ENCODE results near the gene TCHP. TPM values are rescaled to one million over a fixed set of nuclear protein-coding genes. Genes with fewer than 3 reads are reported as not detected.

TCHP gene
- total and polyA plus RNA-seq, 2 of the 13 experiments (the other 11 are each of a cell fraction or from before 2014, with no cell fraction given): 6.7 to 12.2 TPM

GRCh38 chr12:109863847-109864712, 36.0 kb upstream of the TCHP start (continued):
- TF ChIP-seq IRF2 (CRISPR knock-in tag; IDR thresholded peaks at IDR 0.05): peak; percentile 70; the same call in 1 of the 2 replicates
- no peak for TF ChIP-seq CC2D1A (CRISPR knock-in tag; IDR thresholded peaks at IDR 0.05)
- no peak for TF ChIP-seq SNRNP70 (IDR thresholded peaks at IDR 0.05; ENCODE audit: low read depth, low read length)
- no peak for TF ChIP-seq PHF20 (CRISPR knock-in tag; IDR thresholded peaks at IDR 0.05)
- TF ChIP-seq ZNF576 (CRISPR knock-in tag; IDR thresholded peaks at IDR 0.05): no peak
- no peak for TF ChIP-seq ZNF407 (CRISPR knock-in tag; IDR thresholded peaks at IDR 0.05; ENCODE audit: not compliant biosample characterization)
- no peak for TF ChIP-seq ZBTB3 (CRISPR knock-in tag; IDR thresholded peaks at IDR 0.05; ENCODE audit: borderline replicate concordance, low read depth)
- peak; percentile 99 for TF ChIP-seq ETV5 (CRISPR knock-in tag; IDR thresholded peaks at IDR 0.05; ENCODE audit: borderline replicate concordance)
- TF ChIP-seq ZFP37 (CRISPR knock-in tag; IDR thresholded peaks at IDR 0.05; ENCODE audit: borderline replicate concordance): 0 out of 2 replicates have a peak, but pooled peaks have one; percentile 38
- TF ChIP-seq ZNF263 (CRISPR knock-in tag; IDR thresholded peaks at IDR 0.05): peak; percentile 63; the same call in 1 of the 2 replicates
- TF ChIP-seq HDAC1 (CRISPR knock-in tag; IDR thresholded peaks at IDR 0.05): peak; percentile 94
- peak; percentile 98 for TF ChIP-seq ZNF331 (CRISPR knock-in tag; IDR thresholded peaks at IDR 0.05)
- no peak for TF ChIP-seq ZNF513 (CRISPR knock-in tag; conservative IDR thresholded peaks at IDR 0.05)
- no peak for TF ChIP-seq PTBP1 (IDR thresholded peaks at IDR 0.05; ENCODE audit: low read depth, low read length, poor library complexity, severe bottlenecking)

All from HepG2 (cell line).